NB4 (cell line): ENCODE measurements around the gene PDCD1.

Experiments used
- POLR2A ChIP-seq: IDR thresholded peaks from 2 replicates; pipeline ENCODE4 v1.6.1; 2011; ENCODE audit warnings: mild to moderate bottlenecking; ENCODE audit not compliant: insufficient read length; ENCODE audit errors: extremely low read depth
- TF ChIP-seq, protein P1 (sequence below): IDR thresholded peaks from one replicate; pipeline ENCODE4 v1.5.1; 2012; ENCODE audit warnings: low read depth, low read length
- TF ChIP-seq, protein P2 (sequence below): IDR thresholded peaks from 2 replicates; pipeline ENCODE4 v1.6.1; 2011; ENCODE audit warnings: low read depth, low read length

GRCh38 chr2:241801611-241802420, 56.9 kb downstream of the PDCD1 start:
- TF ChIP-seq, protein P1, sequence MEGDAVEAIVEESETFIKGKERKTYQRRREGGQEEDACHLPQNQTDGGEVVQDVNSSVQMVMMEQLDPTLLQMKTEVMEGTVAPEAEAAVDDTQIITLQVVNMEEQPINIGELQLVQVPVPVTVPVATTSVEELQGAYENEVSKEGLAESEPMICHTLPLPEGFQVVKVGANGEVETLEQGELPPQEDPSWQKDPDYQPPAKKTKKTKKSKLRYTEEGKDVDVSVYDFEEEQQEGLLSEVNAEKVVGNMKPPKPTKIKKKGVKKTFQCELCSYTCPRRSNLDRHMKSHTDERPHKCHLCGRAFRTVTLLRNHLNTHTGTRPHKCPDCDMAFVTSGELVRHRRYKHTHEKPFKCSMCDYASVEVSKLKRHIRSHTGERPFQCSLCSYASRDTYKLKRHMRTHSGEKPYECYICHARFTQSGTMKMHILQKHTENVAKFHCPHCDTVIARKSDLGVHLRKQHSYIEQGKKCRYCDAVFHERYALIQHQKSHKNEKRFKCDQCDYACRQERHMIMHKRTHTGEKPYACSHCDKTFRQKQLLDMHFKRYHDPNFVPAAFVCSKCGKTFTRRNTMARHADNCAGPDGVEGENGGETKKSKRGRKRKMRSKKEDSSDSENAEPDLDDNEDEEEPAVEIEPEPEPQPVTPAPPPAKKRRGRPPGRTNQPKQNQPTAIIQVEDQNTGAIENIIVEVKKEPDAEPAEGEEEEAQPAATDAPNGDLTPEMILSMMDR: no peak
- no peak for TF ChIP-seq POLR2A
- TF ChIP-seq, protein P2, sequence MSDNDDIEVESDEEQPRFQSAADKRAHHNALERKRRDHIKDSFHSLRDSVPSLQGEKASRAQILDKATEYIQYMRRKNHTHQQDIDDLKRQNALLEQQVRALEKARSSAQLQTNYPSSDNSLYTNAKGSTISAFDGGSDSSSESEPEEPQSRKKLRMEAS: no peak
